Frontal cortex (tissue), 4 donors: ENCODE results near the gene BSG. TPM values are rescaled to one million over a fixed set of nuclear protein-coding genes. Genes with fewer than 3 reads are reported as not detected.

Source experiments
- DNase-seq, 2 donors: peaks; one replicate each; pipeline ENCODE4 v3.0.0; 2012; ENCODE audit warnings: low spot score in 2 of 2
- FAIRE-seq: peaks from 2 replicates; lab custom pipeline; 2012; peaks lifted over from hg19 to GRCh38; lab: Jason Lieb, UNC
- total RNA-seq: library from RNA; depleted of rRNA; stranded (reverse); fragments of >200 nt; gene quantifications from one replicate; pipeline ENCODE4 v1.2.3, GENCODE V29; 2014
- donor health status: control.
- donor health status: control.
- donor health status: control.

The BSG gene
- 114 TPM for total RNA-seq

DNA sequence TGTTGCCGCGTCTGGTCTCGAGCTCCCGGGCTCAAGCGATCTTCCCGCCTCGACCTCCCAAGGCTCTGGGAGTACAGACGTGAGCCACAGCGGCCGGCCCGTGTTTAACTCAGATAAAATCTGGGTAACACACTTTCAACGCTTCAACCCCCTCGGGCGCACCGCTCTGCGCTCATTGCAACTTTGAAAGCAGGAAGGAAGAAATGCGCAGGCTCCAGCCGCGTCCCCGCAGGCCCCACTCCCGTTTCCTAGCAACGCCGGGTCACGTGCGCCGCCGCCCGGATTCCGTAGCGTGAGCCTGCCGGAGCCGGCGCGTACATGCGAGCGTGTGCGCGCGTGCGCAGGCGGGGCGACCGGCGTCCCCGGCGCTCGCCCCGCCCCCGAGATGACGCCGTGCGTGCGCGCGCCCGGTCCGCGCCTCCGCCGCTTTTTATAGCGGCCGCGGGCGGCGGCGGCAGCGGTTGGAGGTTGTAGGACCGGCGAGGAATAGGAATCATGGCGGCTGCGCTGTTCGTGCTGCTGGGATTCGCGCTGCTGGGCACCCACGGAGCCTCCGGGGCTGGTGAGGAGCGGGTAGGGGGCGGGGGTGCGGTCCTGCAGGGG is at the start of gene BSG:
Gene BSG (plus strand): TSS at position 457 of the 603 bp plus-strand sequence. CDS start 39 bp downstream, at position 496.
- FAIRE-seq: no peak
- peak; percentile 100 for DNase-seq

DNA sequence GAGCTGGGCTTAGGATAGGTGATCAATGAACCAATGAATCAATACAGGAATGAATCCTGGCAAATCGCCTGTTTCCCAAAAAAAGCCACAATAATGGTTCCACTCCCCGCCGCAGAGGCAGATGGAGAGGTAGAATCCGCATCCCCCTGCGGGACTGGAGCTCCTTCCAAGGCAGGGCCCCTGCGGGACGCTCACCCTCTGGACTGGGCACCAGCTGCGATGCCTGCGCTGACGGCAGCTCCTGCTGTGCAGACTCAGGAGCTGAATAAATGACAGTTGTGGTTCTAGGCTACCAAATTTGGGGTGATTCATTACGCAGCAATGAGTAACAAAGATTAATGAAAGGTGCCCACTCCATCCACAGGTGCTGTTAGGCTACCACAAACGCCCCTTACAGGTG is 49.7 kb upstream of the BSG start:
- no peak for FAIRE-seq
- no peak for DNase-seq

DNA sequence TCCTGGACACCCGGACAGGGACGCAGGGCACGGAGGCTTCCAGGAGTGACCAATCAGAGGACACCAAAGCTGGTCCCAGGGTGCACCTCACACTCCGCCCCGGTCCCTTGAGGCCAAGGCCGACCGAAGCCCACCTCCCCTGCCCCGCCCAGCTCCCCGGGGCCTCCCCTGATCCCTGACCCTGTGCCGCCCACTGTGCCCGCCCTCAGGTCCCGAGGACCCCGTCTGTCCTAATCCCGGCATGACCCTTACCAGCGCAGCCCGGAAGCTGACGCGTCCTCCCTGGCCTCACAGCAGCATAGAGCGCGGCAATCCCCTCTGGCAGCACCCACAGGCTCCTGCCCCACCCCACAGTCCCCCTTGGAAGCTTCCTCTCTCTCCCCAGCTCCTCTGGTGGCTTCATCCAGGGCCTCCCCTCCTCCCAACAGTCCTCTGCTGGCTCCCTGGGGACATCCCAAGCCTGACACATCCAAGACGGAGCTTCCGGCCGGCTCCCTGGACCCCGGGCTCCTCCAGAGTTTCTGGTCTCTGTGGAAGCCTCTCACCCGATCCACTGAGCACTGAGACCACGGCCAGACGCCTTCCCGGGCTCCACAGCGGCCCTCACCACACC is 48.2 kb upstream of the BSG start:
- DNase-seq: no peak
- no peak for FAIRE-seq

- FAIRE-seq: no peak
These were observed 47.4 kb upstream of the BSG start for GRCh38 chr19:525029-525428.

DNA sequence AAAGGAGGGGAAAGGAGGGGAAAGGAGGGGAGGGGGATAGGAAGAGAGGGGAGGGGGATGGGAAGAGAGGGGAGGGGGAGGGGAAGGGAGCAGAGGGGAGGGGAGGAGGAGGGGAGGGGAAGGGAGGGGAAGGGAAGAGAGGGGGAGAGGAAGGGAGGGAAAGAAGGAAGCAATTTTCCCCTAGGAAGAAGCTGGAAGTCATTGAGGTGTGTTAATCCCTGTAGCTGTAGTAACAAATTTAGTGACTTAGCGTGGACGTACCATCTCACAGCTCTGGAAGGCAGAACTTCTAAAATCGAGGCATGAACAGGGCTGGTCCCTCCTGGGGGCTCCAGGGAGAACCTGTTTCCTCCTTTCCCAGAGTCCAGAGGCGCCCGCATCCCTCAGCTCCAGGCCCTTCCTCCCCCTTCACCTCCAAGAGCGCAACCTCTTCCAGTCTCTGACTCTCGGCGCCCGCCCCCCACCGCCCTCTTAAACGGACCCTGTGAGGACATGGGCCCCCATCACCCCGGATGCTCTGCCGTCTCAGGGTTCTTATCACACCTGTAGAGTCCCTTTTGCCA is 46.5 kb upstream of the BSG start:
- FAIRE-seq: no peak
- no peak for DNase-seq

More at GRCh38 chr19:525029-525428, 47.4 kb upstream of the BSG start:
- no peak for DNase-seq

DNA sequence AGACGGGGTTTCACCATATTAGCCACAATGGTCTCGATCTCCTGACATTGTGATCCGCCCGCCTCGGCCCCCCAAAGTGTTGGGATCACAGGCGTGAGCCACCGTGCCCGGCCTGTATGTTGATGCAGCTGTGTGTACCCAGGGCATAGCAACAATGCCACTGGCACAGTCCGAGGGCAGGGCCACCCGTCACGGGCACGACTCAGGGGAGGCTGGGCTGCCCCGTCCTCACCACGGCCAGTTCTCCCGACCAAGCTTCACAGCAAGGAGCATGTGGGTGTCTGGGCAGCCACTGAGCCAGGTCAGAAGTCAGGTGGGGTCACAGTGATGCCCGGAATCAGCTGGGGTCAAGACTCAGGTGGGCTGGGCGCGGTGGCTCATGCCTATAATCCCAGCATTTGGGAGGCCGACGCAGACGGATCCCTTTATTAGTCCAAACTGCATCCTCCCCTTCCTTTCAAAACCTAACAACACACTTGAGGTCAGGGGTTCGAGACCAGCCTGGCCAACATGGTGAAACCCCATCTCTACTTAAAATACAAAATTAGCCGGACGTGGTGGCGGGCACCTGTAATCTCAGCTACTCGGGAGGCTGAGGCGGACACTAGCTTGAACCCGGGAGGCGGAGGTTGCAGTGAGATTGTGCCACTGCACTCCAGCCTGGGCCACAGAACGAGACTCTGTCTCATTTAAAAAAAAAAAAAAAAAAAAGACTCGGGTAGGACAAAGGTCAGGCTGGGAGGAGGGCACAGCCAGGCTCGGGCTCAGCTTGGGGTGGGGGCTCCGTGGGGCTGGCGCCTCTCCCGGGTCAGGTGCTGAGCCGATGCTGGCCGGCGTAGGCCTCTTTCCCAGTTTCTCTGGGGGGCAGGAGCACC is 42.0 kb upstream of the BSG start:
- DNase-seq (no peak), FAIRE-seq (no peak)

- FAIRE-seq (no peak), DNase-seq (peak; percentile 97 to 99)
These were observed 41.2 kb upstream of the BSG start for GRCh38 chr19:531009-531752.

DNA sequence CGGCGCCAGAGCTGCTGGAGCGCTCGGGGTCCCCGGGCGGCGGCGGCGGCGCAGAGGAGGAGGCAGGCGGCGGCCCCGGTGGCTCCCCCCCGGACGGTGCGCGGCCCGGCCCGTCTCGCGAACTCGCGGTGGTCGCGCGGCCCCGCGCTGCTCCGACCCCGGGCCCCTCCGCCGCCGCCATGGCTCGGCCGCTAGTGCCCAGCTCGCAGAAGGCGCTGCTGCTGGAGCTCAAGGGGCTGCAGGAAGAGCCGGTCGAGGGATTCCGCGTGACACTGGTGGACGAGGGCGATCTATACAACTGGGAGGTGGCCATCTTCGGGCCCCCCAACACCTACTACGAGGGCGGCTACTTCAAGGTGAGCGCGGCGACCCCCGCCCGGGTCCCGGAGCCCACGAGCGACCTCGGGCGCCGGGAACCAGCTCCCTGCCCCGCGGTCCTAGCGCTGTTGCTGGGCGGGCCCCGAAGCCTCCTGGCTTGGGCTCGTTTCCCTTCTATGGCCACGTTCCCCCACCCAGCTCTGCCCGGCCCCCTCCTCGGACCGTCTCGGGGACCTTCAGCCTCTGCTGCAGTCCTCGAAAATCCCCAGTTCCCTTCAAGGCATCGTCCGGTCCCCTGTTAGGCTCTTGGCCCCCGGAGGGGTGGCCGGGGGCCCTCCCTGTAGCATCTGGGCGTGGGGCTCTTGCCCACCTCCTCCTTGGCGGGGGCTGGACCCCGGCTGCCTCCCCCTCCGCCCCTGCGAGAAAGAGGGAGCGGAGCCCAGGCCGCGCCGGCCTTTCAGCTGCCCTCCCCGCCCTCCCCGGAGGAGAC is 40.4 kb upstream of the BSG start, which contains the start of gene CDC34:
Gene CDC34 (plus strand): TSS at position 8 of the 808 bp plus-strand sequence. CDS start 172 bp downstream, at position 180.
- FAIRE-seq: no peak
- peak in 1 of 2 donors; percentile 55 for DNase-seq

- DNase-seq (peak; percentile 76 to 88), FAIRE-seq (no peak)
These were observed 39.6 kb upstream of the BSG start for GRCh38 chr19:532561-533363.

GRCh38 chr19:533364-534058 is 38.9 kb upstream of the BSG start:
- DNase-seq (no peak), FAIRE-seq (no peak)

- DNase-seq (no peak), FAIRE-seq (no peak)
These were observed 38.3 kb upstream of the BSG start for GRCh38 chr19:534088-534487.

GRCh38 chr19:535017-535835 is 37.2 kb upstream of the BSG start:
- FAIRE-seq: no peak
- DNase-seq: no peak

GRCh38 chr19:536031-536880 is 36.1 kb upstream of the BSG start:
- FAIRE-seq (no peak), DNase-seq (no peak)

DNA sequence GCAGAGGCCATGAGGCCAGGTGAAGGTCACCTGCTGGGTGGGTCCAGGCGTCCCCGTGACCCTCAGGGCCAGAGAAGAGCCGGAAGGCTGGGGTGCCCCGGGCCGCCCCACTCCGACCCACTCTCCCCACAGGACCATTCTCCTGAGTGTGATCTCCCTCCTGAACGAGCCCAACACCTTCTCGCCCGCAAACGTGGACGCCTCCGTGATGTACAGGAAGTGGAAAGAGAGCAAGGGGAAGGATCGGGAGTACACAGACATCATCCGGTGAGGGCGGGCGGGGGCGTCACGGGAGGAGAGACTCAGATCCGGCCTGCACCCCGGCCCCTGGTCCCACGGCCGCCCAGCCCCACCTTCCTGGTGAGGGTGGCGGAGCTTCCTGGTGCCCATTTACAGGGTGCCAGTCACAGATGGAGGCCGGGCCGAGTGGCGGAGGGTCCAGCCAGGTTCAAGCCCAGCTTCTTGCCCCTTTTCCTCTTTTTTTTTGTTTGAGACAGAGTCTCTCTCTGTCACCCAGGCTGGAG is 35.5 kb upstream of the BSG start:
- FAIRE-seq (no peak), DNase-seq (no peak)

GRCh38 chr19:538641-539428 is 33.6 kb upstream of the BSG start:
- FAIRE-seq: no peak
- DNase-seq: no peak
